ENCODE data around the gene JAK3.

GRCh38 chr19:17889609-17890214 lies 41.9 kb upstream of the JAK3 start:
- TF ChIP-seq CTCF (IDR thresholded peaks at IDR 0.05) = no peak
- TF ChIP-seq POLR2A (IDR thresholded peaks at IDR 0.05) = no peak
- TF ChIP-seq POLR2AphosphoS5 (IDR thresholded peaks at IDR 0.05) = no peak
